ENCODE measurements around the gene MYG1. TPM values are rescaled to one million over a fixed set of nuclear protein-coding genes. Genes with fewer than 3 reads are reported as not detected.

MYG1 gene
- total RNA-seq (10 to 100 TPM; 46.0 to 50.8 TPM), polyA plus RNA-seq (10 to 100 TPM; 62.4 to 78.2 TPM)

- H3K4me1 ChIP-seq (ENCODE audit: insufficient read depth, low read length): peaks cover 78% of the 10 kb centered on the region
Measured at GRCh38 chr12:53299454-53300180, at the start of gene MYG1. Gene MYG1, plus strand, starts transcription at chr12:53299695. Its CDS starts 43 bp downstream, at chr12:53299738.

GRCh38 chr12:53251477-53252348, 47.8 kb upstream of the MYG1 start:
- POLR2A ChIA-PET (ENCODE audit: partially characterized antibody): interaction anchor here (0.6 to 8.7 kb wide), 16 partner anchors 10 to 92 kb away, joined by 3 to 207 read pairs (median 6); partner anchors contain the start of genes CSAD, ESPL1, ITGB7 and MYG1
- H3K4me1 Mint-ChIP-seq: peaks cover 23 to 52% (median 41%) of the 10 kb centered on the region in 4 donors
- peaks cover 8% of the 10 kb centered on the region for H3K36me3 ChIP-seq (ENCODE audit: insufficient read depth, low read length)
- peak overlapping the region; percentile 83 for H3K27ac ChIP-seq (ENCODE audit: low read depth, low read length)
- H3K9me3 Mint-ChIP-seq: peaks cover 0 to 3% (median 0%) of the 10 kb centered on the region in 8 donors
- peak overlapping the region; percentile 96 to 99 (median 98) for H3K27ac Mint-ChIP-seq
- peak; percentile 67 to 78 (median 71) for DNase-seq
- no peaks in the 10 kb centered on the region for H3K9me3 ChIP-seq (ENCODE audit: control insufficient read depth in 1 of 2, low read length in 2 of 2)
- H3K4me1 ChIP-seq (ENCODE audit: insufficient read depth, low read length): peaks cover 46% of the 10 kb centered on the region
- CTCF ChIA-PET (ENCODE audit: partially characterized antibody): interaction anchor here (0.7 to 4.7 kb wide), 24 partner anchors 10 to 94 kb away, joined by 3 to 160 read pairs (median 5); partner anchors contain the start of genes AAAS, ESPL1, ITGB7 and MYG1
- peak overlapping the region; percentile 96 to 100 (median 98) for H3K4me3 Mint-ChIP-seq
- H3K27me3 Mint-ChIP-seq: no peaks in the 10 kb centered on the region
- H3K27me3 ChIP-seq (ENCODE audit: insufficient read depth, low read length): no peaks in the 10 kb centered on the region
- peak overlapping the region; percentile 73 to 92 for H3K4me3 ChIP-seq (ENCODE audit: low read length in 2 of 2)
- intact Hi-C loops (cut with micrococcal nuclease): loop anchor here (1.0 kb wide), 7 partner anchors 19 to 94 kb away; partner anchors contain the start of genes PFDN5 and RARG
- peaks cover 7 to 26% of the 10 kb centered on the region in 2 donors for H3K36me3 Mint-ChIP-seq

More at GRCh38 chr12:53299454-53300180, at the start of gene MYG1:
- Histone ChIP-seq H3K27ac (ENCODE audit: low read depth, low read length) (peak within 1 kb of the TSS; percentile 71), H3K4me3 (ENCODE audit: low read length in 2 of 2) (peak within 1 kb of the TSS; percentile 81 to 86), H3K36me3 (ENCODE audit: insufficient read depth, low read length) (peaks cover 33% of the 10 kb centered on the region), H3K9me3 (ENCODE audit: control insufficient read depth in 1 of 2, low read length in 2 of 2) (no peaks in the 10 kb centered on the region), H3K27me3 (ENCODE audit: insufficient read depth, low read length) (no peaks in the 10 kb centered on the region)
- intact Hi-C loops (cut with micrococcal nuclease): loop anchor here (1.0 to 5.0 kb wide), 5 partner anchors 22 to 378 kb away; partner anchors contain the start of genes AAAS, ATP5MC2, CSAD and TARBP2
- H3K4me3 Mint-ChIP-seq: peak within 1 kb of the TSS; percentile 96 to 100 (median 99)
- no peaks in the 10 kb centered on the region for H3K27me3 Mint-ChIP-seq
- ChIA-PET CTCF (ENCODE audit: partially characterized antibody) (interaction anchor here (0.8 to 19.2 kb wide), 7 partner anchors 9 to 87 kb away, joined by 3 to 339 read pairs (median 6); partner anchors contain the start of genes AAAS and ITGB7), POLR2A (ENCODE audit: partially characterized antibody) (interaction anchor here (0.6 to 9.4 kb wide), 18 partner anchors 22 to 220 kb away, joined by 3 to 193 read pairs (median 4); partner anchors contain the start of genes AAAS, CSAD, ESPL1 and SP1)
- H3K4me1 Mint-ChIP-seq: peaks cover 39 to 81% (median 65%) of the 10 kb centered on the region in 4 donors
- peak within 1 kb of the TSS; percentile 95 to 98 (median 97) for H3K27ac Mint-ChIP-seq
- DNase-seq: peak; percentile 82 to 90 (median 86)
- H3K36me3 Mint-ChIP-seq: peaks cover 28 to 60% of the 10 kb centered on the region in 2 donors
- H3K9me3 Mint-ChIP-seq: peaks cover 0 to 1% (median 0%) of the 10 kb centered on the region in 8 donors

GRCh38 chr12:53252349-53252916, 47.1 kb upstream of the MYG1 start:
- Histone ChIP-seq H3K4me1 (ENCODE audit: insufficient read depth, low read length) (peaks cover 46% of the 10 kb centered on the region), H3K27me3 (ENCODE audit: insufficient read depth, low read length) (no peaks in the 10 kb centered on the region), H3K9me3 (ENCODE audit: control insufficient read depth in 1 of 2, low read length in 2 of 2) (no peaks in the 10 kb centered on the region), H3K27ac (ENCODE audit: low read depth, low read length) (peak overlapping the region; percentile 83), H3K4me3 (ENCODE audit: low read length in 2 of 2) (peak overlapping the region; percentile 73 to 92), H3K36me3 (ENCODE audit: insufficient read depth, low read length) (peaks cover 8% of the 10 kb centered on the region)
- H3K27ac Mint-ChIP-seq: peak overlapping the region; percentile 95 to 98 (median 97)
- H3K4me3 Mint-ChIP-seq: peak overlapping the region; percentile 96 to 100 (median 98)
- peaks cover 7 to 26% of the 10 kb centered on the region in 2 donors for H3K36me3 Mint-ChIP-seq
- H3K4me1 Mint-ChIP-seq: peaks cover 23 to 52% (median 41%) of the 10 kb centered on the region in 4 donors
- CTCF ChIA-PET (ENCODE audit: partially characterized antibody): interaction anchor here (0.6 to 4.7 kb wide), 11 partner anchors 10 to 186 kb away, joined by 3 to 160 read pairs (median 11); partner anchors contain the start of genes AAAS, ESPL1 and ITGB7
- POLR2A ChIA-PET (ENCODE audit: partially characterized antibody): interaction anchor here (1.2 to 8.7 kb wide), 9 partner anchors 11 to 72 kb away, joined by 3 to 207 read pairs (median 13); partner anchors contain the start of genes AAAS, CSAD, ESPL1 and ITGB7
- DNase-seq: no peak
- peaks cover 0 to 3% (median 0%) of the 10 kb centered on the region in 8 donors for H3K9me3 Mint-ChIP-seq
- H3K27me3 Mint-ChIP-seq: no peaks in the 10 kb centered on the region
- intact Hi-C loops (cut with micrococcal nuclease): loop anchor here (1.0 kb wide), 1 partner anchor 43 kb away; the partner anchor contains the start of gene PFDN5

GRCh38 chr12:53253298-53253697, 46.2 kb upstream of the MYG1 start:
- H3K4me3 Mint-ChIP-seq: peak overlapping the region; percentile 96 to 100 (median 98)
- DNase-seq: no peak
- peaks cover 23 to 52% (median 41%) of the 10 kb centered on the region in 4 donors for H3K4me1 Mint-ChIP-seq
- H3K9me3 ChIP-seq (ENCODE audit: control insufficient read depth in 1 of 2, low read length in 2 of 2): no peaks in the 10 kb centered on the region
- intact Hi-C loops (cut with micrococcal nuclease): no loop called here
- H3K27ac ChIP-seq (ENCODE audit: low read depth, low read length): peak overlapping the region; percentile 83
- H3K36me3 Mint-ChIP-seq: peaks cover 7 to 26% of the 10 kb centered on the region in 2 donors
- H3K4me3 ChIP-seq (ENCODE audit: low read length in 2 of 2): no peak overlapping the region
- CTCF ChIA-PET (ENCODE audit: partially characterized antibody): interaction anchor here (0.6 to 4.7 kb wide), 12 partner anchors 15 to 187 kb away, joined by 3 to 160 read pairs (median 4); partner anchors contain the start of genes AAAS, ESPL1 and ITGB7
- POLR2A ChIA-PET (ENCODE audit: partially characterized antibody): interaction anchor here (1.6 to 8.7 kb wide), 5 partner anchors 11 to 94 kb away, joined by 3 to 207 read pairs (median 9); partner anchors contain the start of genes AAAS, ESPL1 and ITGB7
- H3K27me3 Mint-ChIP-seq: no peaks in the 10 kb centered on the region
- peaks cover 8% of the 10 kb centered on the region for H3K36me3 ChIP-seq (ENCODE audit: insufficient read depth, low read length)
- H3K27ac Mint-ChIP-seq: peak overlapping the region in 6 of 7 donors; percentile 89 to 97 (median 96)
- H3K9me3 Mint-ChIP-seq: peaks cover 0 to 3% (median 0%) of the 10 kb centered on the region in 8 donors
- no peaks in the 10 kb centered on the region for H3K27me3 ChIP-seq (ENCODE audit: insufficient read depth, low read length)
- peaks cover 46% of the 10 kb centered on the region for H3K4me1 ChIP-seq (ENCODE audit: insufficient read depth, low read length)

- peaks cover 7 to 26% of the 10 kb centered on the region in 2 donors for H3K36me3 Mint-ChIP-seq
- intact Hi-C loops (cut with micrococcal nuclease): no loop called here
Measured at GRCh38 chr12:53254816-53255545, 44.5 kb upstream of the MYG1 start.

More at GRCh38 chr12:53254816-53255545, 44.5 kb upstream of the MYG1 start:
- no peak overlapping the region for H3K4me3 ChIP-seq (ENCODE audit: low read length in 2 of 2)
- no peak overlapping the region for H3K27ac ChIP-seq (ENCODE audit: low read depth, low read length)
- no peaks in the 10 kb centered on the region for H3K9me3 ChIP-seq (ENCODE audit: control insufficient read depth in 1 of 2, low read length in 2 of 2)
- no peaks in the 10 kb centered on the region for H3K27me3 ChIP-seq (ENCODE audit: insufficient read depth, low read length)
- Mint-ChIP-seq H3K4me1 (peaks cover 23 to 58% (median 45%) of the 10 kb centered on the region in 4 donors), H3K9me3 (peaks cover 0 to 3% (median 0%) of the 10 kb centered on the region in 8 donors), H3K4me3 (peak overlapping the region in 4 of 8 donors; percentile 15 to 68 (median 29)), H3K27me3 (no peaks in the 10 kb centered on the region), H3K27ac (peak overlapping the region in 6 of 7 donors; percentile 22 to 84 (median 30))
- POLR2A ChIA-PET (ENCODE audit: partially characterized antibody): interaction anchor here (1.2 to 8.7 kb wide), 4 partner anchors 12 to 45 kb away, joined by 3 to 207 read pairs (median 21); partner anchors contain the start of genes ESPL1, ITGB7 and MYG1
- peaks cover 8% of the 10 kb centered on the region for H3K36me3 ChIP-seq (ENCODE audit: insufficient read depth, low read length)
- CTCF ChIA-PET (ENCODE audit: partially characterized antibody): interaction anchor here (0.8 to 4.7 kb wide), 6 partner anchors 13 to 64 kb away, joined by 3 to 160 read pairs (median 18); partner anchors contain the start of genes ESPL1 and ITGB7
- peaks cover 46% of the 10 kb centered on the region for H3K4me1 ChIP-seq (ENCODE audit: insufficient read depth, low read length)
- no peak for DNase-seq
